GM23248 (cell line): Measurements from ENCODE around the gene CHEK1.

Experiments
- EZH2 ChIP-seq: fragments of 200-600 bp; sonication (generic); IDR thresholded peaks from 2 replicates; pipeline ENCODE4 v1.6.1; 2018; ENCODE audit warnings: antibody characterized with exemption, mild to moderate bottlenecking; ENCODE audit not compliant: insufficient read depth, poor library complexity, severe bottlenecking
- EZH2phosphoT487 ChIP-seq: fragments of 200-600 bp; sonication (generic); IDR thresholded peaks from 2 replicates; pipeline ENCODE4 v1.6.1; 2018; ENCODE audit warnings: antibody characterized with exemption, moderate library complexity, mild to moderate bottlenecking, low read depth; ENCODE audit not compliant: insufficient read depth

DNA sequence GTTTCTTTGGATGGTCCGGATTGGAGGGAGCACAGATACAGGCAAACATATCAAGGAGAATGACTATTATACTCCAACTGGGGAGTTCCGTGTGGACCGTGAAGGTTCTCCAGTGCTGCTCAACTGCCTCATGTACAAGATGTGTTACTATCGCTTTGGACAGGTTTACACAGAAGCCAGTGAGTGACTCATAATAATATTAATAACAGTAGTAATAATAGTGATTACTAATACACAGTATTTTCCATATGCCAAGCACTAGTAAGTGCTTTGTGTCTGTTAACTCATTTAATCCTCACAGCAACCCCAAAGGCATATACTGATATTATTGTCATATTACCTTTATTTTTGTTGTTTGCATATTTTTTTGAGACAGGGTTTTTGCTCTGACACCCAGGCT lies 6.6 kb upstream of the CHEK1 start:
- TF ChIP-seq EZH2 (no peak), EZH2phosphoT487 (no peak)
